ENCODE results near the gene MARCO.
"Not testable (repeated sequence)": the region's sequence is repeated elsewhere in the genome, so short reads cannot be mapped to it uniquely, and the experiment has no call there.

The MARCO gene

GRCh38 chr2:118929059-118929458 is 12.9 kb upstream of the MARCO start:
- DNase-seq: no peak

GRCh38 chr2:118932949-118933348 is 9.0 kb upstream of the MARCO start:
- no peak for DNase-seq

GRCh38 chr2:118936306-118936705 is 5.7 kb upstream of the MARCO start:
- no peak for DNase-seq

GRCh38 chr2:118936936-118937335 is 5.1 kb upstream of the MARCO start:
- no peak for DNase-seq

GRCh38 chr2:118937817-118938216 is 4.2 kb upstream of the MARCO start:
- DNase-seq: no peak

GRCh38 chr2:118939994-118940393 is 2.0 kb upstream of the MARCO start:
- no peak for DNase-seq

GRCh38 chr2:118940486-118941120 is 1.4 kb upstream of the MARCO start:
- no peak for DNase-seq

GRCh38 chr2:118943286-118943685 is 1.3 kb downstream of the MARCO start:
- no peak for DNase-seq

GRCh38 chr2:118945881-118946280 is 3.9 kb downstream of the MARCO start:
- no peak for DNase-seq

GRCh38 chr2:118948266-118948665 is 6.3 kb downstream of the MARCO start:
- not testable (repeated sequence) for DNase-seq

- no peak for DNase-seq
These were observed 12.5 kb downstream of the MARCO start for GRCh38 chr2:118954297-118955060.

GRCh38 chr2:118965737-118966136 is 23.7 kb downstream of the MARCO start:
- no peak for DNase-seq

- DNase-seq: no peak
These were observed 25.3 kb downstream of the MARCO start for GRCh38 chr2:118967124-118967880.

GRCh38 chr2:118968042-118968441 is 26.0 kb downstream of the MARCO start:
- no peak for DNase-seq

GRCh38 chr2:118968961-118969733 is 27.2 kb downstream of the MARCO start:
- DNase-seq: no peak

GRCh38 chr2:118969734-118970395 is 27.9 kb downstream of the MARCO start:
- DNase-seq: no peak

- no peak for DNase-seq
These were observed 28.6 kb downstream of the MARCO start for GRCh38 chr2:118970396-118971135.

- no peak for DNase-seq
These were observed 29.5 kb downstream of the MARCO start for GRCh38 chr2:118971245-118972122.

- no peak for DNase-seq
These were observed 31.6 kb downstream of the MARCO start for GRCh38 chr2:118973542-118973951.

- DNase-seq: no peak
These were observed 32.4 kb downstream of the MARCO start for GRCh38 chr2:118974103-118974993.
